ENCODE results near the gene DGKE. TPM values are rescaled to one million over a fixed set of nuclear protein-coding genes. Genes with fewer than 3 reads are reported as not detected.

Gene DGKE
- total and polyA plus RNA-seq, 8 donors, result 1.8 to 7.6 (median 4.4) TPM

- H3K36me3 ChIP-seq, result no peaks in the 10 kb centered on the region
- TF ChIP-seq CTCF (IDR thresholded peaks at IDR 0.05), result no peak
- DNase-seq (no peak), ATAC-seq (no peak), FAIRE-seq (no peak)
- 78 to 81% methylated on average over 3 of the region's 3 CpGs for WGBS, 2 donors
- H3K4me1 ChIP-seq, result no peaks in the 10 kb centered on the region
- no peaks in the 10 kb centered on the region for H3K9me3 ChIP-seq
- H3K4me3 ChIP-seq, result no peak overlapping the region
- no peak overlapping the region for H3K27ac ChIP-seq
- H3K27me3 ChIP-seq, result no peaks in the 10 kb centered on the region
- intact Hi-C loops (cut with DNase I), result no loop called here
Observed at GRCh38 chr17:56881685-56882295, 47.8 kb downstream of the DGKE start.

- Histone ChIP-seq H3K27ac (no peak overlapping the region), H3K27me3 (no peaks in the 10 kb centered on the region), H3K4me3 (no peak overlapping the region), H3K4me1 (no peaks in the 10 kb centered on the region), H3K36me3 (no peaks in the 10 kb centered on the region), H3K9me3 (no peaks in the 10 kb centered on the region)
- FAIRE-seq, result no peak
- TF ChIP-seq CTCF (IDR thresholded peaks at IDR 0.05), result no peak
- no peak for ATAC-seq
- intact Hi-C loops (cut with DNase I), result no loop called here
- 31 to 33% methylated on average over 1 of the region's 1 CpG for WGBS, 2 donors
- no peak for DNase-seq
Observed at GRCh38 chr17:56883616-56884015, 49.7 kb downstream of the DGKE start.

GRCh38 chr17:56884483-56885311 lies 50.7 kb downstream of the DGKE start:
- TF ChIP-seq CTCF (IDR thresholded peaks at IDR 0.05), result no peak
- Histone ChIP-seq H3K27ac (no peak overlapping the region), H3K9me3 (no peaks in the 10 kb centered on the region), H3K4me1 (no peaks in the 10 kb centered on the region), H3K4me3 (no peak overlapping the region), H3K27me3 (no peaks in the 10 kb centered on the region), H3K36me3 (no peaks in the 10 kb centered on the region)
- FAIRE-seq (no peak), ATAC-seq (no peak), DNase-seq (no peak)
- intact Hi-C loops (cut with DNase I), result no loop called here
- 81 to 86% methylated on average over 6 of the region's 6 CpGs for WGBS, 2 donors

GRCh38 chr17:56885312-56885657 lies 51.3 kb downstream of the DGKE start:
- no peak overlapping the region for H3K27ac ChIP-seq
- no peaks in the 10 kb centered on the region for H3K27me3 ChIP-seq
- H3K9me3 ChIP-seq, result no peaks in the 10 kb centered on the region
- 65 to 71% methylated on average over 2 of the region's 2 CpGs for WGBS, 2 donors
- intact Hi-C loops (cut with DNase I), result no loop called here
- FAIRE-seq (no peak), DNase-seq (no peak), ATAC-seq (no peak)
- H3K4me1 ChIP-seq, result no peaks in the 10 kb centered on the region
- H3K36me3 ChIP-seq, result peaks cover 0 to 2% (median 0%) of the 10 kb centered on the region in 3 donors
- H3K4me3 ChIP-seq, result no peak overlapping the region
- no peak for TF ChIP-seq CTCF (IDR thresholded peaks at IDR 0.05)

- ATAC-seq, result peak in 1 of 4 donors; percentile 43
- Histone ChIP-seq H3K27ac (no peak overlapping the region), H3K27me3 (no peaks in the 10 kb centered on the region), H3K4me1 (no peaks in the 10 kb centered on the region), H3K9me3 (no peaks in the 10 kb centered on the region), H3K36me3 (peaks cover 0 to 12% (median 6%) of the 10 kb centered on the region in 3 donors), H3K4me3 (no peak overlapping the region)
- no peak for TF ChIP-seq CTCF (IDR thresholded peaks at IDR 0.05)
- no peak for FAIRE-seq
- intact Hi-C loops (cut with DNase I), result no loop called here
- DNase-seq, result no peak
- 75% methylated on average over 2 of the region's 2 CpGs for WGBS, 2 donors
Observed at GRCh38 chr17:56886288-56886731, 52.4 kb downstream of the DGKE start.

Data from pancreas (tissue), 10 donors.